HEK293 (cell line): ENCODE results near the gene IFT80.

Source experiments
- TCF7L2 ChIP-seq: IDR thresholded peaks from 2 replicates; pipeline ENCODE4 v1.6.1; 2011; ENCODE audit warnings: low read depth, mild to moderate bottlenecking, inconsistent platforms, low read length, moderate library complexity, borderline replicate concordance
- TRIM28 ChIP-seq: IDR thresholded peaks from 2 replicates; pipeline ENCODE4 v1.6.1; 2011; ENCODE audit warnings: low read length, control low read depth, borderline replicate concordance
- ZFHX2 ChIP-seq: fragments of 450-650 bp; formaldehyde crosslinking; conservative IDR thresholded peaks from 2 replicates; pipeline ENCODE4 v1.5.1; 2016; ENCODE audit warnings: missing biosample characterization, missing genetic modification characterization
- ZNF133 ChIP-seq: fragments of 450-650 bp; formaldehyde crosslinking; IDR thresholded peaks from 2 replicates; pipeline ENCODE4 v1.5.1; 2016; ENCODE audit warnings: missing biosample characterization, missing genetic modification characterization
- ZNF561 ChIP-seq: fragments of 450-650 bp; IDR thresholded peaks from 2 replicates; pipeline ENCODE4 v1.5.1; 2018; ENCODE audit warnings: missing biosample characterization, missing genetic modification characterization, borderline replicate concordance
- ZNF777 ChIP-seq: fragments of 450-650 bp; formaldehyde crosslinking; IDR thresholded peaks from 2 replicates; pipeline ENCODE4 v1.5.1; 2017; ENCODE audit warnings: missing biosample characterization, missing genetic modification characterization, borderline replicate concordance
- TF ChIP-seq, protein P1 (sequence below): fragments of 450-650 bp; formaldehyde crosslinking; IDR thresholded peaks from 2 replicates; pipeline ENCODE4 v1.5.1; 2016; ENCODE audit warnings: missing biosample characterization, missing genetic modification characterization
- TF ChIP-seq, protein P2 (sequence below): fragments of 450-650 bp; IDR thresholded peaks from 2 replicates; pipeline ENCODE4 v1.5.1; 2018; ENCODE audit warnings: missing biosample characterization, mild to moderate bottlenecking, missing genetic modification characterization
- TF ChIP-seq, protein P3 (sequence below): fragments of 450-650 bp; formaldehyde crosslinking; IDR thresholded peaks from 2 replicates; pipeline ENCODE4 v1.5.1; 2016; ENCODE audit warnings: missing biosample characterization, missing genetic modification characterization

DNA sequence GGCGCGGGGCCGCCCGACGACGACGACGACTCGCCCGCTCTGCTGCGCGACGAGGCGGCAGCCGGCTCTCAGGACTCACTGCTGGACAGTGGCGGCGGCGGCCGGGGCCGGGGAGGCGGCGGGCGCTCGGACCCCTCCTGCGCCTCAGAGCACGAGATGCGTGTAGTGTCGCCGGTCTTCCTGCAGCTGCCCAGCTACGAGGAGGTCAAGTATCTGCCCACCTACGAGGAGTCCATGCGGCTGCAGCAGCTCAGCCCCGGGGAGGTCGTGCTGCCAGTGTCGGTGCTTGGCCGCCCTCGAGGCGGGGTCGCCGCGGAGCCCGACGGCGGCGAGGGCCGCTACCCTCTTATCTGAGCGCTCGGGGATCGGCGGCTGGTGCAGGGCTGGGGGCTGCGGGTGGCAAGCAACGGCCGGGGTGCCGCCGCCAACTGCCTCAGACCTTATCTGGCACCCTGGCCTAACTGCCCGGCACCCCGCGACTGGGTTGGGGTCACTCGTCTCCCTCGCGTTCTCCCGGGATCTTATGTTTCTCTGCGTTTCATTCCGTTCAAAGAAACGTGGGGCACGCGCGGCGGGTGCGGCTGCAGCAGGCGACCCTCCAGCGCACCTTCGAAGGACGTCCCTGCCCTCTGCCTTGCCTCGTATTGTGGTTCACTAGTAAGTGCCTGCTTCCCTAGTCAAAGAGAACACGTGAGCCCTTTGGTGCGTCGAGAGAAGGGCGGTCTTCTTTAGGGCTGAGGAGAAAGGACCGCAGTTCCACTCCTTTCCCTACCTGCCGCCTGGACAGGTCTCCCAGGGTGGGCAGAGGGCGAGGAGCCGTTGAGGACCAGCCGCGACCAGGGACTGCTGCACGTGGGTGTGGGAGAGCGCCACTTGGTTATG is 172.8 kb downstream of the IFT80 start:
- TF ChIP-seq, protein P1, sequence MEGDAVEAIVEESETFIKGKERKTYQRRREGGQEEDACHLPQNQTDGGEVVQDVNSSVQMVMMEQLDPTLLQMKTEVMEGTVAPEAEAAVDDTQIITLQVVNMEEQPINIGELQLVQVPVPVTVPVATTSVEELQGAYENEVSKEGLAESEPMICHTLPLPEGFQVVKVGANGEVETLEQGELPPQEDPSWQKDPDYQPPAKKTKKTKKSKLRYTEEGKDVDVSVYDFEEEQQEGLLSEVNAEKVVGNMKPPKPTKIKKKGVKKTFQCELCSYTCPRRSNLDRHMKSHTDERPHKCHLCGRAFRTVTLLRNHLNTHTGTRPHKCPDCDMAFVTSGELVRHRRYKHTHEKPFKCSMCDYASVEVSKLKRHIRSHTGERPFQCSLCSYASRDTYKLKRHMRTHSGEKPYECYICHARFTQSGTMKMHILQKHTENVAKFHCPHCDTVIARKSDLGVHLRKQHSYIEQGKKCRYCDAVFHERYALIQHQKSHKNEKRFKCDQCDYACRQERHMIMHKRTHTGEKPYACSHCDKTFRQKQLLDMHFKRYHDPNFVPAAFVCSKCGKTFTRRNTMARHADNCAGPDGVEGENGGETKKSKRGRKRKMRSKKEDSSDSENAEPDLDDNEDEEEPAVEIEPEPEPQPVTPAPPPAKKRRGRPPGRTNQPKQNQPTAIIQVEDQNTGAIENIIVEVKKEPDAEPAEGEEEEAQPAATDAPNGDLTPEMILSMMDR (tag by site-specific recombination) = no peak
- TF ChIP-seq ZNF133 (tag by site-specific recombination) = no peak
- TF ChIP-seq, protein P2, sequence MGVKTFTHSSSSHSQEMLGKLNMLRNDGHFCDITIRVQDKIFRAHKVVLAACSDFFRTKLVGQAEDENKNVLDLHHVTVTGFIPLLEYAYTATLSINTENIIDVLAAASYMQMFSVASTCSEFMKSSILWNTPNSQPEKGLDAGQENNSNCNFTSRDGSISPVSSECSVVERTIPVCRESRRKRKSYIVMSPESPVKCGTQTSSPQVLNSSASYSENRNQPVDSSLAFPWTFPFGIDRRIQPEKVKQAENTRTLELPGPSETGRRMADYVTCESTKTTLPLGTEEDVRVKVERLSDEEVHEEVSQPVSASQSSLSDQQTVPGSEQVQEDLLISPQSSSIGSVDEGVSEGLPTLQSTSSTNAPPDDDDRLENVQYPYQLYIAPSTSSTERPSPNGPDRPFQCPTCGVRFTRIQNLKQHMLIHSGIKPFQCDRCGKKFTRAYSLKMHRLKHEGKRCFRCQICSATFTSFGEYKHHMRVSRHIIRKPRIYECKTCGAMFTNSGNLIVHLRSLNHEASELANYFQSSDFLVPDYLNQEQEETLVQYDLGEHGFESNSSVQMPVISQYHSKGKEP (tag by site-specific recombination) = no peak
- TF ChIP-seq TRIM28 = no peak
- no peak for TF ChIP-seq TCF7L2
- no peak for TF ChIP-seq ZNF561 (tag by site-specific recombination)
- TF ChIP-seq ZNF777 (tag by site-specific recombination) = peak; percentile 42; the same call in 1 of the 2 replicates
- no peak for TF ChIP-seq ZFHX2 (tag by site-specific recombination)
- TF ChIP-seq, protein P3, sequence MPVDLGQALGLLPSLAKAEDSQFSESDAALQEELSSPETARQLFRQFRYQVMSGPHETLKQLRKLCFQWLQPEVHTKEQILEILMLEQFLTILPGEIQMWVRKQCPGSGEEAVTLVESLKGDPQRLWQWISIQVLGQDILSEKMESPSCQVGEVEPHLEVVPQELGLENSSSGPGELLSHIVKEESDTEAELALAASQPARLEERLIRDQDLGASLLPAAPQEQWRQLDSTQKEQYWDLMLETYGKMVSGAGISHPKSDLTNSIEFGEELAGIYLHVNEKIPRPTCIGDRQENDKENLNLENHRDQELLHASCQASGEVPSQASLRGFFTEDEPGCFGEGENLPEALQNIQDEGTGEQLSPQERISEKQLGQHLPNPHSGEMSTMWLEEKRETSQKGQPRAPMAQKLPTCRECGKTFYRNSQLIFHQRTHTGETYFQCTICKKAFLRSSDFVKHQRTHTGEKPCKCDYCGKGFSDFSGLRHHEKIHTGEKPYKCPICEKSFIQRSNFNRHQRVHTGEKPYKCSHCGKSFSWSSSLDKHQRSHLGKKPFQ (tag by site-specific recombination) = no peak
